Thoracic aorta (tissue), 2 donors: ENCODE data around the gene NDUFAF5. TPM values are rescaled to one million over a fixed set of nuclear protein-coding genes. Genes with fewer than 3 reads are reported as not detected.

Experiments
- ATAC-seq: fragments of 150-250 bp; one replicate; pipeline ENCODE4 v1.8.0; 2017; ENCODE audit warnings: low read depth; ENCODE audit not compliant: insufficient number of reproducible peaks, low FRiP score
- DNase-seq: peaks from one replicate; pipeline ENCODE4 v3.0.0-alpha.2; 2020; ENCODE audit warnings: low spot score
- H3K27ac ChIP-seq, 2 donors: fragments of 200-600 bp; sonication (generic); 1 replicate in 1 of 2; 2 replicates in 1 of 2; pipeline ENCODE4 v1.5.1; 2016; ENCODE audit warnings: mild to moderate bottlenecking in 2 of 2, moderate library complexity in 2 of 2
- H3K27me3 ChIP-seq: fragments of 200-600 bp; sonication (generic); replicated peaks from 2 replicates; pipeline ENCODE4 v1.6.0; 2016; ENCODE audit warnings: mild to moderate bottlenecking; ENCODE audit not compliant: insufficient read depth
- H3K36me3 ChIP-seq: fragments of 200-600 bp; sonication (generic); one replicate; pipeline ENCODE4 v1.5.1; 2016
- H3K4me1 ChIP-seq, 2 donors: fragments of 200-600 bp; sonication (generic); 1 replicate in 1 of 2; 2 replicates in 1 of 2; pipeline versions ENCODE4 v1.5.1 to v1.6.0; 2016; ENCODE audit warnings: low read depth in 2 of 2, mild to moderate bottlenecking in 1 of 2; ENCODE audit not compliant: control insufficient read depth in 1 of 2
- H3K4me3 ChIP-seq: fragments of 200-600 bp; sonication (generic); 2 replicates; pipeline ENCODE4 v1.5.1; 2016; ENCODE audit warnings: mild to moderate bottlenecking
- H3K9me3 ChIP-seq: fragments of 200-600 bp; sonication (generic); 2 replicates; pipeline ENCODE4 v1.5.1; 2016
- CTCF ChIP-seq: fragments of 200-600 bp; sonication (generic); IDR thresholded peaks from one replicate; pipeline ENCODE4 v1.5.1; 2019; ENCODE audit warnings: antibody characterized with exemption
- total RNA-seq, 2 donors: library from RNA; depleted of rRNA; stranded (reverse); fragments of >200 nt; gene quantifications; one replicate each; pipeline versions ENCODE4 v1.1.0 to v1.2.3, GENCODE V29; 2016

The NDUFAF5 gene
- total RNA-seq, 2 donors from 2014 or later: 5.3 to 8.1 TPM

- Histone ChIP-seq H3K27ac (no peak overlapping the region), H3K9me3 (no peaks in the 10 kb centered on the region), H3K4me1 (peaks cover 14 to 17% of the 10 kb centered on the region in 2 donors), H3K27me3 (no peaks in the 10 kb centered on the region), H3K36me3 (no peaks in the 10 kb centered on the region), H3K4me3 (no peak overlapping the region)
- no peak for TF ChIP-seq CTCF
- ATAC-seq (no peak), DNase-seq (no peak)
Observed at GRCh38 chr20:13862245-13862644, 77.4 kb downstream of the NDUFAF5 start.

DNA sequence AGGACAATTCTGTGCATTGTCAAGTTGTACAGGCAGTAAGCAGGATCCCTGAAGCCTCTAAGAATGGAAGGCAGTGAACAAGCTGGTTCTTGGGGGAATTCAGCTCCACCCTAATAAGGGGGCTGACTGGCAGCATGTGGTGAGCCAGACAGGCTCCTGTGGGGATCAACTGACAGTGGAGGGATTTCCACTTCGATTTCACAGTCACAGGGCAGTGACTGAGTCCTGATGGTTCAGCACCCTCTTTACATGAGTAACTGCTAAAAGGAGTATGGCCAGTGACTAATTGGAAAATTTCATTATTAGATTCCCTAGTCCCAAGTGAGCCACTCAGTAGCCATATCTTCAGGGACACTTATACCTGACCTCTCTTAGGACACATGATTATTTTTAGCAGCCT, 78.4 kb downstream of the NDUFAF5 start:
- DNase-seq (no peak), ATAC-seq (no peak)
- Histone ChIP-seq H3K4me3 (no peak overlapping the region), H3K4me1 (peaks cover 15 to 27% of the 10 kb centered on the region in 2 donors), H3K36me3 (no peaks in the 10 kb centered on the region), H3K9me3 (no peaks in the 10 kb centered on the region), H3K27ac (no peak overlapping the region), H3K27me3 (no peaks in the 10 kb centered on the region)
- no peak for TF ChIP-seq CTCF

DNA sequence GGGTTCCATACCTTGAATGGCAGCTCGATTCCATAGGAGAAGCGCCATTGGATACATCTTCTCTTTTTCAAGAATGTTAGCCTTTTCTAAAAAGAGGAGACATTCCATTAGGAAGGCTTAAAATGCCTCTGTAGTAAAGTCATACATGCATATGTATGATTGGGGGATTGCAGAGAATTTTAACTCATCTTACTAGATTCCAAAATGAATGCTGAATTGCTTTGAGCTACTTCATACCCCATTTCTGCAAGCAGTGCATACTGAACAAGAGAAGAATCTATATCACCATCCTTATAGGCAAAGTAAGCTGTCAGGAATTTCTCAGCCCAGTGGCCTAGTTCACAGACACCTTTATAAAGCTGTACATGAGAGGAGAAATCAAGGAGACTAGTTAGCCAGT, 80.3 kb downstream of the NDUFAF5 start:
- Histone ChIP-seq H3K36me3 (no peaks in the 10 kb centered on the region), H3K4me1 (peaks cover 19 to 44% of the 10 kb centered on the region in 2 donors), H3K27me3 (no peaks in the 10 kb centered on the region), H3K27ac (peak overlapping the region; percentile 22 to 69), H3K9me3 (no peaks in the 10 kb centered on the region), H3K4me3 (no peak overlapping the region)
- DNase-seq (no peak), ATAC-seq (no peak)
- no peak for TF ChIP-seq CTCF

GRCh38 chr20:13865791-13866351, 81.0 kb downstream of the NDUFAF5 start:
- Histone ChIP-seq H3K4me1 (peaks cover 19 to 47% of the 10 kb centered on the region in 2 donors), H3K36me3 (no peaks in the 10 kb centered on the region), H3K4me3 (no peak overlapping the region), H3K9me3 (no peaks in the 10 kb centered on the region), H3K27ac (peak overlapping the region; percentile 64 to 69), H3K27me3 (no peaks in the 10 kb centered on the region)
- DNase-seq (no peak), ATAC-seq (no peak)
- no peak for TF ChIP-seq CTCF

- ATAC-seq: peak; percentile 81
- Histone ChIP-seq H3K36me3 (no peaks in the 10 kb centered on the region), H3K4me3 (no peak overlapping the region), H3K27ac (peak overlapping the region; percentile 64 to 69), H3K27me3 (no peaks in the 10 kb centered on the region), H3K4me1 (peaks cover 19 to 47% of the 10 kb centered on the region in 2 donors), H3K9me3 (no peaks in the 10 kb centered on the region)
- no peak for DNase-seq
- no peak for TF ChIP-seq CTCF
Observed at GRCh38 chr20:13868331-13868730, 83.5 kb downstream of the NDUFAF5 start.
